Stomach (tissue), 4 donors: Measurements from ENCODE around the gene B3GNT8.

Experiments
- CTCF ChIP-seq, 7 experiments: fragments of 450-650 bp in 4 of 7; fragments of 200-600 bp in 3 of 7; sonication (generic) in 3 of 7; IDR thresholded peaks; one replicate each; pipeline ENCODE4 v1.5.1; 2016 to 2019; ENCODE audit warnings: antibody characterized with exemption in 7 of 7, control low read depth in 2 of 7, mild to moderate bottlenecking in 1 of 7
- EP300 ChIP-seq: sonication (generic); formaldehyde crosslinking; IDR thresholded peaks from one replicate; pipeline ENCODE4 v1.6.1; 2017; ENCODE audit warnings: antibody characterized with exemption
- POLR2A ChIP-seq, 4 donors: fragments of 450-650 bp; IDR thresholded peaks; one replicate each; pipeline ENCODE4 v1.6.1; 2016; ENCODE audit warnings: antibody characterized with exemption in 4 of 4, control low read depth in 2 of 4, mild to moderate bottlenecking in 1 of 4, moderate library complexity in 1 of 4
- POLR2AphosphoS5 ChIP-seq, 3 donors: sonication (generic); formaldehyde crosslinking; IDR thresholded peaks; one replicate each; pipeline ENCODE4 v1.6.1; 2016; ENCODE audit warnings: antibody characterized with exemption in 3 of 3

- TF ChIP-seq CTCF (IDR thresholded peaks at IDR 0.05): no peak
- TF ChIP-seq POLR2A (IDR thresholded peaks at IDR 0.05): no peak
- no peak for TF ChIP-seq POLR2AphosphoS5 (IDR thresholded peaks at IDR 0.05)
- TF ChIP-seq EP300: no peak
Measured at GRCh38 chr19:41457241-41457640, 30.1 kb upstream of the B3GNT8 start.
